H1 (cell line): Measurements from ENCODE around the gene PLK3. TPM values are rescaled to one million over a fixed set of nuclear protein-coding genes. Genes with fewer than 3 reads are reported as not detected.

Experiments
- ATF3 ChIP-seq: IDR thresholded peaks from 2 replicates; pipeline ENCODE4 v1.6.1; 2011; ENCODE audit warnings: low read depth, mild to moderate bottlenecking, low read length; ENCODE audit not compliant: insufficient read depth
- CHD7 ChIP-seq: fragments of 300-600 bp; sonication (generic); IDR thresholded peaks from 2 replicates; pipeline ENCODE4 v1.7.1; 2012; ENCODE audit warnings: low read length, moderate library complexity, mild to moderate bottlenecking, inconsistent platforms; ENCODE audit not compliant: insufficient replicate concordance
- POLR2A ChIP-seq, 2 experiments: IDR thresholded peaks; 1 replicate in 1 of 2; 2 replicates in 1 of 2; pipeline ENCODE4 v1.6.1; 2011; ENCODE audit warnings: low read depth in 2 of 2, low read length in 2 of 2, mild to moderate bottlenecking in 2 of 2; ENCODE audit errors: control extremely low read depth in 1 of 2
- SIRT6 ChIP-seq: IDR thresholded peaks from one replicate; pipeline ENCODE4 v1.7.1; 2012; ENCODE audit warnings: low read length, inconsistent platforms
- SP2 ChIP-seq: IDR thresholded peaks from 2 replicates; pipeline ENCODE4 v1.6.1; 2012; ENCODE audit warnings: mild to moderate bottlenecking, low read length, inconsistent platforms
- polyA plus RNA-seq, 7 experiments: library from polyadenylated mRNA; depleted of rRNA in 3 of 7; stranded (reverse) in 5 of 7; unstranded in 2 of 7; fragments of >200 nt in 5 of 7; fragments of 200-250 nt in 2 of 7; gene quantifications; 1 replicate in 5 of 7; 2 replicates in 1 of 7; 4 replicates in 1 of 7; pipeline versions ENCODE4 v1.2.1 to v1.2.3, GENCODE V29; 2011 to 2013; ENCODE audit warnings: missing spikeins in 2 of 7, mixed read lengths in 2 of 7
- total RNA-seq: library from RNA; stranded (reverse); fragmentation: NEBNext Ultra II Directional; extraction: Animal tissue kit (Norgen Biotek cat#: 25700); gene quantifications from 2 replicates; pipeline ENCODE4 v1.2.1, GENCODE V29; 2021

The PLK3 gene
- total and polyA plus RNA-seq, 2 of the 8 experiments (the other 6 are each of a cell fraction or from before 2014, with no cell fraction given) = 7.9 to 12.3 TPM

DNA sequence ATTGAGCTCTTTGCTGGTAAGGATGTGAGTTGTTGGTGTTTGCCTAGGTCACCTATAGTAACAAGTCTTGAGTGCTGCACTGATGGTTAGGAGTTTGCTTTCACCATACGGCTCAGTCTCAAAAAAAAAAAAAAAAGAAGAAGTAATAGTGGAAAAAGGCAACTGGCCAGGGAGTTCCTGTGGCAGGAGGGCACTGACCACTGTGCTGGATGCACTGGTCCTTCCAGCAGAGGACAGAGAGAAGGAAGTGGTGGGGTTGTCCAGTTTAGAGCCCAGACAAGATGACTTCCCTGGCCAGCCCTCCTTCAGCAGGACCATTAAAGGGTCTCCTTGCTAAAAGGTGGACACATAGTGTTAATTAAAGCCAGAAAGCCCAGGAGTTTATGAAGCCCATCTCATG lies 54.8 kb downstream of the PLK3 start (continued):
- TF ChIP-seq CHD7 (no peak), ATF3 (no peak), SIRT6 (no peak), SP2 (no peak), POLR2A (IDR thresholded peaks at IDR 0.05; ENCODE audit: control extremely low read depth in 1 of 2, low read depth in 2 of 2, low read length in 2 of 2) (no peak)
- TF ChIP-seq, all 59 proteins: peak for 0
